ENCODE results near the gene SGMS1. TPM values are rescaled to one million over a fixed set of nuclear protein-coding genes. Genes with fewer than 3 reads are reported as not detected.

SGMS1 gene
- total and polyA plus RNA-seq, 2 donors (not counting 1 experiment from before 2014, with no cell fraction given) = 39.9 to 82.1 TPM

- TF ChIP-seq EZH2 (IDR thresholded peaks at IDR 0.05; ENCODE audit: low read length, missing control alignments) (no peak), CTCF (conservative IDR thresholded peaks at IDR 0.05 in 1 of 2, IDR thresholded peaks at IDR 0.05 in 1 of 2; ENCODE audit: low read depth in 1 of 2, low read length in 2 of 2) (no peak)
- DNase-seq (ENCODE audit: low read depth in 2 of 2) = no peak
- Histone ChIP-seq H3K4me1 (ENCODE audit: control insufficient read depth, extremely low read depth, insufficient read depth, low read length) (peaks cover 10% of the 10 kb centered on the region), H3K79me2 (ENCODE audit: control insufficient read depth, insufficient read depth, low read length) (peaks cover 37% of the 10 kb centered on the region), H3K9ac (ENCODE audit: insufficient read depth, low read length) (no peak overlapping the region), H3K27ac (ENCODE audit: insufficient read depth, low read length) (no peak overlapping the region), H3K4me3 (replicated peaks in 1 of 4; ENCODE audit: control extremely low read depth in 1 of 4, insufficient read depth in 1 of 4, low read depth in 3 of 4, low read length in 4 of 4) (no peak overlapping the region), H2AFZ (ENCODE audit: low read length) (no peak overlapping the region), H3K4me2 (ENCODE audit: extremely low read depth, insufficient read depth, low read length) (no peak overlapping the region), H3K36me3 (ENCODE audit: control insufficient read depth, insufficient read depth, low read length) (no peaks in the 10 kb centered on the region), H3K27me3 (ENCODE audit: control insufficient read depth, insufficient read depth, low read length) (no peaks in the 10 kb centered on the region), H3K9me3 (ENCODE audit: control insufficient read depth, insufficient read depth, low read depth, low read length) (no peaks in the 10 kb centered on the region), H4K20me1 (ENCODE audit: control insufficient read depth, extremely low read depth, insufficient read depth, low read length) (no peaks in the 10 kb centered on the region)
Measured at GRCh38 chr10:50392426-50392825, 231.3 kb downstream of the SGMS1 start.

DNA sequence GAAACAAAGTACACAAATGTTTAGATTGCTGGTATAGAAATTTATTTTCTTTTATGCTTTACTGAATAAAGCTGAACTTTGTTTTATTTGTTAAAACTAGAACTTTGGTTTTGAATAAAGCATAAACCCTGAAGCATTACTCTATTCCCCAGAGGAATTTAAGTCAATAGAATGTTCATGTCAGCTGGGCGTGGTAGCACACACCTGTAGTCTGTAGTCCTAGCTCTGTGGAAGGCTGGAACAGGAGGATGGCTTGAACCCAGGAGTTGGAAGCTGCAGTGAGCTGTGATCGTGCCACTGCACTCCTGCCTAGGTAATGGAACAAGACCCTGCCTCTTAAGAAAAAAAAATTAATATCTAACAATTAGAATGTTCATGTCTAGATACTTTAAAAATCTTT lies 233.5 kb downstream of the SGMS1 start:
- no peaks in the 10 kb centered on the region for H3K27me3 ChIP-seq (ENCODE audit: control insufficient read depth, insufficient read depth, low read length)
- no peaks in the 10 kb centered on the region for H3K9me3 ChIP-seq (ENCODE audit: control insufficient read depth, insufficient read depth, low read depth, low read length)
- no peak for DNase-seq (ENCODE audit: low read depth in 2 of 2)
- no peak overlapping the region for H3K4me3 ChIP-seq (replicated peaks in 1 of 4; ENCODE audit: control extremely low read depth in 1 of 4, insufficient read depth in 1 of 4, low read depth in 3 of 4, low read length in 4 of 4)
- no peak for TF ChIP-seq CTCF (conservative IDR thresholded peaks at IDR 0.05 in 1 of 2, IDR thresholded peaks at IDR 0.05 in 1 of 2; ENCODE audit: low read depth in 1 of 2, low read length in 2 of 2)
- TF ChIP-seq EZH2 (IDR thresholded peaks at IDR 0.05; ENCODE audit: low read length, missing control alignments) = no peak
- H3K79me2 ChIP-seq (ENCODE audit: control insufficient read depth, insufficient read depth, low read length) = peaks cover 39% of the 10 kb centered on the region
- H2AFZ ChIP-seq (ENCODE audit: low read length) = no peak overlapping the region
- no peak overlapping the region for H3K27ac ChIP-seq (ENCODE audit: insufficient read depth, low read length)
- H3K36me3 ChIP-seq (ENCODE audit: control insufficient read depth, insufficient read depth, low read length) = no peaks in the 10 kb centered on the region
- no peak overlapping the region for H3K9ac ChIP-seq (ENCODE audit: insufficient read depth, low read length)
- H3K4me1 ChIP-seq (ENCODE audit: control insufficient read depth, extremely low read depth, insufficient read depth, low read length) = no peaks in the 10 kb centered on the region
- no peak overlapping the region for H3K4me2 ChIP-seq (ENCODE audit: extremely low read depth, insufficient read depth, low read length)
- no peaks in the 10 kb centered on the region for H4K20me1 ChIP-seq (ENCODE audit: control insufficient read depth, extremely low read depth, insufficient read depth, low read length)

GRCh38 chr10:50388181-50388580 lies 235.6 kb downstream of the SGMS1 start:
- TF ChIP-seq EZH2 (IDR thresholded peaks at IDR 0.05; ENCODE audit: low read length, missing control alignments) (no peak), CTCF (conservative IDR thresholded peaks at IDR 0.05 in 1 of 2, IDR thresholded peaks at IDR 0.05 in 1 of 2; ENCODE audit: low read depth in 1 of 2, low read length in 2 of 2) (no peak)
- Histone ChIP-seq H2AFZ (ENCODE audit: low read length) (no peak overlapping the region), H3K36me3 (ENCODE audit: control insufficient read depth, insufficient read depth, low read length) (no peaks in the 10 kb centered on the region), H3K4me1 (ENCODE audit: control insufficient read depth, extremely low read depth, insufficient read depth, low read length) (no peaks in the 10 kb centered on the region), H3K27ac (ENCODE audit: insufficient read depth, low read length) (no peak overlapping the region), H3K4me2 (ENCODE audit: extremely low read depth, insufficient read depth, low read length) (no peak overlapping the region), H4K20me1 (ENCODE audit: control insufficient read depth, extremely low read depth, insufficient read depth, low read length) (no peaks in the 10 kb centered on the region), H3K9ac (ENCODE audit: insufficient read depth, low read length) (no peak overlapping the region), H3K27me3 (ENCODE audit: control insufficient read depth, insufficient read depth, low read length) (no peaks in the 10 kb centered on the region), H3K4me3 (replicated peaks in 1 of 4; ENCODE audit: control extremely low read depth in 1 of 4, insufficient read depth in 1 of 4, low read depth in 3 of 4, low read length in 4 of 4) (no peak overlapping the region), H3K79me2 (ENCODE audit: control insufficient read depth, insufficient read depth, low read length) (peaks cover 30% of the 10 kb centered on the region), H3K9me3 (ENCODE audit: control insufficient read depth, insufficient read depth, low read depth, low read length) (no peaks in the 10 kb centered on the region)
- no peak for DNase-seq (ENCODE audit: low read depth in 2 of 2)
